ENCODE results near the gene SRD5A1. TPM values are rescaled to one million over a fixed set of nuclear protein-coding genes. Genes with fewer than 3 reads are reported as not detected.
A peak's percentile ranks its signal among the peaks of the same experiment; 100 is the strongest.

SRD5A1 gene
- total and polyA plus RNA-seq, 8 donors = 1.3 to 12.8 (median 4.2) TPM; not detected in 1

GRCh38 chr5:6585168-6585567, 48.1 kb upstream of the SRD5A1 start:
- no peak for DNase-seq
- TF ChIP-seq, protein P1, sequence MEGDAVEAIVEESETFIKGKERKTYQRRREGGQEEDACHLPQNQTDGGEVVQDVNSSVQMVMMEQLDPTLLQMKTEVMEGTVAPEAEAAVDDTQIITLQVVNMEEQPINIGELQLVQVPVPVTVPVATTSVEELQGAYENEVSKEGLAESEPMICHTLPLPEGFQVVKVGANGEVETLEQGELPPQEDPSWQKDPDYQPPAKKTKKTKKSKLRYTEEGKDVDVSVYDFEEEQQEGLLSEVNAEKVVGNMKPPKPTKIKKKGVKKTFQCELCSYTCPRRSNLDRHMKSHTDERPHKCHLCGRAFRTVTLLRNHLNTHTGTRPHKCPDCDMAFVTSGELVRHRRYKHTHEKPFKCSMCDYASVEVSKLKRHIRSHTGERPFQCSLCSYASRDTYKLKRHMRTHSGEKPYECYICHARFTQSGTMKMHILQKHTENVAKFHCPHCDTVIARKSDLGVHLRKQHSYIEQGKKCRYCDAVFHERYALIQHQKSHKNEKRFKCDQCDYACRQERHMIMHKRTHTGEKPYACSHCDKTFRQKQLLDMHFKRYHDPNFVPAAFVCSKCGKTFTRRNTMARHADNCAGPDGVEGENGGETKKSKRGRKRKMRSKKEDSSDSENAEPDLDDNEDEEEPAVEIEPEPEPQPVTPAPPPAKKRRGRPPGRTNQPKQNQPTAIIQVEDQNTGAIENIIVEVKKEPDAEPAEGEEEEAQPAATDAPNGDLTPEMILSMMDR (IDR thresholded peaks at IDR 0.05) = no peak
- TF ChIP-seq POLR2A (IDR thresholded peaks at IDR 0.05) (no peak), POLR2AphosphoS5 (IDR thresholded peaks at IDR 0.05) (no peak), EP300 (IDR thresholded peaks at IDR 0.05) (no peak)
- H3K4me3 ChIP-seq = no peak overlapping the region
- peaks cover 0 to 43% (median 20%) of the 10 kb centered on the region in 3 donors for H3K27me3 ChIP-seq
- H3K4me1 ChIP-seq = peaks cover 8 to 17% (median 14%) of the 10 kb centered on the region in 4 donors
- no peaks in the 10 kb centered on the region for H3K36me3 ChIP-seq
- H3K27ac ChIP-seq = no peak overlapping the region
- 60 to 69% (median 67%) methylated on average over 6 of the region's 6 CpGs for WGBS, 5 donors
- intact Hi-C loops (cut with DNase I; ENCODE audit: low total_unique reads) = no loop called here
- no peaks in the 10 kb centered on the region for H3K9me3 ChIP-seq

DNA sequence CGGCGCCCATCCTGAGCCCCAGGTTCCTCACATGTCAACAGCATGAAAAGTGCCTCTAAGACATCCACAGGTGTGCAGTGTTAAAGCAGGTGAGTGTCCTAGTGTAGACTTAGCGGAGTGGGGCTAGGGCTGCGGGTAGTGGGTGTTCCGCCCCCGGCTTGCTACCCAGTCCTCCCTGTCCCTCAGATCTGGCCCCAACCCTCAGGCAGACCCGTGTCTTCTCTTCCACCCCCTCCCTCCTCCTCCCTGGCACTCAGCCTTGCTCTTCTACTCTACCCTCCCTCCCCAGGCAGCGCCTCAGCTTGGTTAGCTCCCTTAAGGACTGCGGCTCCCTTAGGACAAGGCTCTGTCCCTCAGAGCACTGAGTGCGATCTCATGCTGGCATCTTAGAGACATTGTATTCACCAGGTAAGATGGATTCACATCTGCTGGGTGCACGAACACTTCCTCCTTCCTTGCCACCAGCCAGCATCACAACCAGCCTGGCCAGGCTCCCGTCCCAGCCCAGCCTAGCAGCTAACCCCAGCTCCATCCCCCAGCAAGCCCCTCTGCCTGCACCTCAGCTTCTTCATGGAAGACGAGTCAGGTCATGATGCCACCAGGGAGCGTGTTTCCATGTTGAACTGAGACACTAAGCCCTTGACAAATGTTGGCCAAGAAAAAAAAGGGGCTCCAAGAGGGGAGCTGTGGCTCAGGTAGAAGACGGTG, 47.1 kb upstream of the SRD5A1 start:
- 72 to 82% (median 80%) methylated on average over 13 to 15 of the region's 15 CpGs for WGBS, 5 donors
- H3K27me3 ChIP-seq = peaks cover 0 to 41% (median 20%) of the 10 kb centered on the region in 3 donors
- intact Hi-C loops (cut with DNase I; ENCODE audit: low total_unique reads) = no loop called here

DNA sequence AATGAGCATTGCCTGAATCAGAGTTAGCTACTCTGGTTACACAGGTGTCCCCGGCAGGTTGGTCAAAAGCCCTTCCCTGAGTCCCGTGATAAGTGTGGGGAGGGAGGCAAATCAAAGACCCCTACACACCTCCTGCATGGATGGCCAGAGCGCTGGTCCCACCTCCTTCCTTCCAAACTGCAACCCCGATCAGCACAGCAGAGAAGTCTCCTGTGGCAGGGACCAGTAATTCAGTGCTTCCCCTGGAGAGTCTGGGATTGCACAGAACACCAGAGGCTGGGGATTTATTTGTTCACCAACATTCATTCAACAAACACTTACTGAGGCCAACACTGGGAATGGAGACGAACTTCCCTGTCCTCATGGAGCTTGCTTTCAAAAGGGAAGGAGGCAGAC, 46.6 kb upstream of the SRD5A1 start:
- Histone ChIP-seq H3K4me3 (no peak overlapping the region), H3K4me1 (peaks cover 8 to 17% (median 14%) of the 10 kb centered on the region in 4 donors), H3K9me3 (no peaks in the 10 kb centered on the region), H3K27me3 (peaks cover 0 to 38% (median 17%) of the 10 kb centered on the region in 3 donors), H3K36me3 (no peaks in the 10 kb centered on the region), H3K27ac (no peak overlapping the region)
- DNase-seq = no peak
- WGBS, 5 donors = 75 to 85% (median 83%) methylated on average over 5 of the region's 5 CpGs
- TF ChIP-seq POLR2AphosphoS5 (IDR thresholded peaks at IDR 0.05) = no peak
- TF ChIP-seq, protein P1 (IDR thresholded peaks at IDR 0.05) = no peak
- no peak for TF ChIP-seq POLR2A (IDR thresholded peaks at IDR 0.05)
- TF ChIP-seq EP300 (IDR thresholded peaks at IDR 0.05) = no peak
- intact Hi-C loops (cut with DNase I; ENCODE audit: low total_unique reads) = no loop called here

More for the DNA sequence above, 47.1 kb upstream of the SRD5A1 start:
- Histone ChIP-seq H3K36me3 (no peaks in the 10 kb centered on the region), H3K27ac (no peak overlapping the region), H3K4me3 (no peak overlapping the region), H3K4me1 (peaks cover 8 to 17% (median 14%) of the 10 kb centered on the region in 4 donors), H3K9me3 (no peaks in the 10 kb centered on the region)
- TF ChIP-seq EP300 (IDR thresholded peaks at IDR 0.05) (no peak), POLR2AphosphoS5 (IDR thresholded peaks at IDR 0.05) (no peak), POLR2A (IDR thresholded peaks at IDR 0.05) (no peak)
- TF ChIP-seq, protein P1 (IDR thresholded peaks at IDR 0.05) = no peak
- no peak for DNase-seq

DNA sequence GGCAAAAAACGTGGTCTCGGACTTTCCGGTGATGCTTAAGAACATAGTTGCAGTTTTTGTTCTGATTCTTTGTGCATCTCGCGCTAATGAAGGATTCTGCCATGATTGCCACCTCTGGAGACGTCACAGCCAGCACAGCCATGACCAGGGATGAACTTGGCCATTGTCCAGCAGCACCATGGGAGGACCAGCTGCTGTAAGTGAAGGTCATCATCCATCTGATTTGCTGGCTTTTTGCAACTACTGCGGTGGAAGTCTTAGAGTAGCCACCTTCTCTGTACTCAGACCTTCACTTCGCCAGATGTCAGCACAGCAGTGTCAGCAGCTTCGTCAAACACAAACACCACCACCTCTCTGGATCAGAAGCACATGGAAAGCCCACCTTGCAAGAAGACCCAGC, 46.1 kb upstream of the SRD5A1 start:
- Histone ChIP-seq H3K36me3 (no peaks in the 10 kb centered on the region), H3K27ac (no peak overlapping the region), H3K4me1 (peaks cover 8 to 16% (median 14%) of the 10 kb centered on the region in 4 donors), H3K27me3 (peaks cover 0 to 36% (median 14%) of the 10 kb centered on the region in 3 donors), H3K9me3 (no peaks in the 10 kb centered on the region), H3K4me3 (no peak overlapping the region)
- intact Hi-C loops (cut with DNase I; ENCODE audit: low total_unique reads) = no loop called here
- TF ChIP-seq EP300 (IDR thresholded peaks at IDR 0.05) = no peak
- no peak for DNase-seq
- 85 to 90% (median 87%) methylated on average over 9 of the region's 9 CpGs for WGBS, 5 donors

DNA sequence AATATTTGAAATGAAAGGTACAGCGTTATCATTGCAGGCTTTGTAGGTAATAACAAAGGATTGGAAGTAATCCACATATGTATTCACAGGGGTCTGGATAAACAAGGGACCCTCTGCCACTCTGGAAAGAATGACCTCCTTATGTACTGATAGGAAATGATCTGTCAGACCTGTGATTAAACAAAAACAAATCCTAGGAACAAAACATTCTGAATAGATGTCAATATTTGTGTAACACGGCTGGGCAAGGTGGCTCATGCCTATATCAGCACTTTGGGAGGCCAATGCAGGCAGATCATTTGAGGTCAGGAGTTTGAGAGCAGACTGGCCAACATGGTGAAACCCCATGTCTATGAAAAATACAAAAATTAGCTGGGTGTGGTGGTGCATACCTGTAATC, 42.7 kb upstream of the SRD5A1 start:
- Histone ChIP-seq H3K36me3 (peaks cover 0 to 4% (median 2%) of the 10 kb centered on the region in 4 donors), H3K4me3 (no peak overlapping the region), H3K27me3 (peaks cover 0 to 3% (median 0%) of the 10 kb centered on the region in 3 donors), H3K9me3 (no peaks in the 10 kb centered on the region), H3K4me1 (no peaks in the 10 kb centered on the region), H3K27ac (no peak overlapping the region)
- TF ChIP-seq POLR2AphosphoS5 (IDR thresholded peaks at IDR 0.05) (peak in 1 of 3 donors; percentile 19), POLR2A (IDR thresholded peaks at IDR 0.05) (no peak)
- intact Hi-C loops (cut with DNase I; ENCODE audit: low total_unique reads) = no loop called here
- no peak for DNase-seq
- WGBS, 5 donors = 20 to 53% (median 43%) methylated on average over 2 of the region's 2 CpGs
